Stimulated activated CD8-positive, alpha-beta memory T cell treated with anti-CD3 and anti-CD28 coated beads, Interleukin-7, amount 100 ng/mL, for 48 hours (primary cell): ENCODE results near the gene RAB11FIP4.

ENCODE experiments used
- DNase-seq, 2 donors: peaks; one replicate each; pipeline ENCODE4 v3.0.0-alpha.2; 2020; ENCODE audit warnings: low read depth in 1 of 2; ENCODE audit errors: extremely low read depth in 1 of 2

RAB11FIP4 gene

DNA sequence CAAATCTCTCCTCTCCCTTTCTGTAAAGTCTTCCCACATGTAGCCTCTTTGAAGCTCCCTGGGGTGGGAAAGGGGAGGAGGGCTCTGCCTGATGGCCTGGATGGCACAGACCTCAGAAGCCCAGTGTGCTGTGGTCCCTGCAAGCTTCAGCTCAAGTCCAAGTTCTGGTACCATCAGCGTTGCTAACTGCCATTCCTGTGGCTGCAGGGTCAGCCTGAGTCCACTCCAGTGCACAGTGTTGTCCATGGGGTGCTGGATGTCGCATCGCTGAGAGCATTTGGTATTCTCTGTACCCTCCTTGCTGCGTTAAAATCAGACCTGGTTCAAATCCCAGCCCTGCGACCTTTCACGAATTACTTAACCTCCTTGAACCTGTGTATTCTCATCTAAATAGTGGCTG is 105.1 kb downstream of the RAB11FIP4 start:
- no peak for DNase-seq

DNA sequence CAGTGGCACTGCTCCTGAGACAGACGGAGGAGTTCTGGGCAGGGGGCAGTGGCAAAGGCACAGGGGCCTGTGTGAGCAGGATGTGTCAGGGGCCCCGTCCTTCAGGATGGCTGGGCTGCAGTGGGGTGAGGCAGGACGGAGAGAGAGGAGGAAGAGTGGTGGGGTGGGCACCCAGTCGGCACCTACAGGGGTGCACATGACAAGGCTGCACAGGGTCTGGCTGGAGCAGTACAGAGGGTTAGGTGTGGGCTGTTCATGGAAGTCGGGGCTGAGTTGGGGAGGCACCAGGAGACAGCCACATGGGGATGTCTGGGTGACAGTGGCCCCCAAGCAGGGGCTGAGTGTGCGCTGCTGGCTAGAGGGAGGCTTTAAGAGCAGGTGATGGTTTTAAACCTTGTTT is 106.0 kb downstream of the RAB11FIP4 start:
- no peak for DNase-seq

DNA sequence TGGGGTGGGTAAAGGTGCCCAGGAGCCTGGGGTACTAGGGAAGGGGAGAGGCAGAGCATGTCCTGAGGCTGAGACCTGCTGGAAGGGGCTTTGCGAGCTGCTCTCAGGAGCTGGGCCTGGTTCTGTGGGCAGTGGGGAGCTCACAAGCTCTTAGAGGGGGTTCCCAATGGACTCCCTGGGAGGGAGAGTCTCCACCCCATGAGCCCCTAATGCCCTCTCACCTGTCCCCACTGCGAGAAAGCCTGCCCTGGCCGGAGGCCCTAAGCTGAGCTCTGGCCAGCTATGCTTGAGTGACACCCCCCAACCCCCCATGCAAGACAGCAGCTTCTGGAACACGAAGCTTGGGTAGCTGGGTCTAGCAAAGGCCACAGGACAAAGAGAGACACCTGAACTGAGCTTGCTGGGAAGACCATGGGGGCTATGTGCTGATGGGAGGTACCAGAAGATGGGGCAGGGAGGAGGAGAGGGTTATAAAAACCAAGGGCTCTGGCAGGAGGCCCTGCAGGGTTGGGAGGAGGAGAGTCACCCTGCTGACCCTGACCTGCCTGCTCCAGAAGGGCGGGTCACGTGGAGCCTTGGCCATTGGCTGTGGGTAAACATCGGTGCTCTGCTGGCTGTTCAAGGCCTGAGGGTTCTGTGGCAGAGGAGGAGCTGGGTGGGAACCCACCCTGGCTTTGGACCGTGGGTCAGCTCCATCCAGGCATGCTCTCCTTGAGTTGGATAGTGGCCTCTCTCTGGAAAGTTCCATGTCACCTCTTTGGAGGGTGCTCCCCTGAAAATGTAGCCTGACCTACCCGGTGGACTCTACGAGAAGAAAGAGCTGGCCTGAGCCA is 106.7 kb downstream of the RAB11FIP4 start:
- no peak for DNase-seq

DNA sequence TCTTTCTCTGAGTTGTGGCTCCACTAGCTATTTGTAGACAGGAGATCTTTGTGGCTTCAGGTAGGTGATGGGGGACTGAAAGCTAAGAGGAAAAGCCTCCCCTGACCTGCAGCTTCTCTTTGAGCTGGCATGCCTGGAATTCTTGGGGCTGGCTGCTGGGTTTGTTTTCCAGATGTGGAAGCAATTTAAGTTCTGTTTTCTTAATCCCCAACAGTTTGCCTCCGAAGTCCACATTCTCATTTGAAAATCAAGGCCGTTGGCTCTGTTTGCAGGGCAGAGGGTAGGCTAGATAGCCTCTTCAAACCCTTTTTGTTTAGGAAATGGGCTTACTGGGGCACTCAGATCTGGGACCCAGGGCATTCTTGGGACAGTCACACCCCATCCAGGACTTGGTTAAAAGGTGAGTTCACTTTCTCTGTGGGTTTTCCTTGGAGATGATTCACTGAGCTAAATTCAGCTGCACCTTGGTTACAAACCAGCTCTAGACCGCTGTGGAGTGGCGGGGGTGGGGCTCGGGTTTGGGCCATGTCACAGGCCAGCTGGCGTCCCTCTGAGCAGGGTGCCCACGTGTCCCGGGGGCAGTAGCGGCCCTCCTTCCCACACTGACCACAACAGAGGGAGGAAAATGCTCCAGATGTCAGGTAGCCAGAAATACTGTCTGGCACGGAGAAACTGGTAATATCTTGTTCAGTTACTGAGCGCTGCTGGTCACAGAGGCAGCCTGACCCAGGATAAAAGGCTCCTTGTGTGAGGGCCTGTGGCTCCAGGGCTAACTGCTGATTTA is 108.5 kb downstream of the RAB11FIP4 start:
- peak in 1 of 2 donors; percentile 60 for DNase-seq

DNA sequence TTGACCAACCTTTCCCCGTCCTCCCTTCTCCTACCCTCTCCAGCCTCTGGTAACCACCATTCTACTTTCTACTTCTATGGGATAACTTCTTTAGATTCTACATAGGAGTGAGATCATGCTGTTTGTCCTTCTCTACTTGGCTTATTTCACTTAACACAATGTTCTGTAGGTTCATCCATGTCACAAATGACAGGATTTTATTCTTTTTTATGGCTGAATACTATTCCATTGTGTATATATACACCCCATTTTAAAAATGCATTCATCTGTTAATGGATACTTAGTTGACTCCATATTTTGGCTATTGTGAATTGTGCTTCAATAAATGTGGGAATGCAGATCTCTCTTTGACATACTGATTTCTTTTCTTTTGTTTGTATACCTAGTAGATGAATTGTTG is 115.0 kb downstream of the RAB11FIP4 start:
- no peak for DNase-seq

DNA sequence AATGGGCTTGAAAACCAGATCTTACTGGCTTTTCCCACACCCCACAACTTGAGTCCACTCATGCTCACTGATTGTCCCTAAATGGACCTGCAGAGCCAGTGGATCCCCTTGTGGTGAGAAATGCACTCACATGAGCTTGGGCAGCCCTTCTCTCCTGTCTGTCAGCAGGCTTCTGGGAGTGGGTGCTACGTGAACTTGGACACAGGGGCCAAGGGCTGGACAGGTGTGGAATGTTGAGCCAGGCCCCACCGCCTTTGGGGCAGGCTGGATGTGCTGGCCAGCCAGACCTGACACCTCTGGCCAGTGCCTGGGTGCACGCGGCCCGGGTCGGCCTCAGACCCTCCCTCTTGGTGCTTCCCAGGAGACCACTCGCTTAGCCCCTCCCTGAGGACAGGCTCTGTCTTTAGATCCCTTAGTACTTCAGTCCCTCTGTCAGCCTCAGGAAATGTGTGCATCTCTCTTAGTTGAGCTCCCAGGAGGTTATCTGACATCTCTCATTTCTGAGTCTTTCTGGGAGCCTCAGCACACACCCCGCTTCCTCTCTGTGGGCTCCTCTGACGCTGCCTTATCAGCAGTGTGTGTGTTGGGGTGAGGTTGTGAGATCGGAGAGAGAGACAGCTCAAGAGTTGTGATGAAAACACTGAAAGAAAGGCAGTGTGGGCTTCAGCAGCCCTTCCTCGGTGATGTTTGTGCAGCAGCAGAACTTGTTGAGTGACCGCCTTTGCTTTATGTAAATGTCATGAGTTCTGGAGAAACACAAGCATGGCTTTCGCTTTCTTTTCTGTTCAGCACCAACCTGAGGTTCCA is 117.0 kb downstream of the RAB11FIP4 start:
- peak in 1 of 2 donors; percentile 69 for DNase-seq

DNA sequence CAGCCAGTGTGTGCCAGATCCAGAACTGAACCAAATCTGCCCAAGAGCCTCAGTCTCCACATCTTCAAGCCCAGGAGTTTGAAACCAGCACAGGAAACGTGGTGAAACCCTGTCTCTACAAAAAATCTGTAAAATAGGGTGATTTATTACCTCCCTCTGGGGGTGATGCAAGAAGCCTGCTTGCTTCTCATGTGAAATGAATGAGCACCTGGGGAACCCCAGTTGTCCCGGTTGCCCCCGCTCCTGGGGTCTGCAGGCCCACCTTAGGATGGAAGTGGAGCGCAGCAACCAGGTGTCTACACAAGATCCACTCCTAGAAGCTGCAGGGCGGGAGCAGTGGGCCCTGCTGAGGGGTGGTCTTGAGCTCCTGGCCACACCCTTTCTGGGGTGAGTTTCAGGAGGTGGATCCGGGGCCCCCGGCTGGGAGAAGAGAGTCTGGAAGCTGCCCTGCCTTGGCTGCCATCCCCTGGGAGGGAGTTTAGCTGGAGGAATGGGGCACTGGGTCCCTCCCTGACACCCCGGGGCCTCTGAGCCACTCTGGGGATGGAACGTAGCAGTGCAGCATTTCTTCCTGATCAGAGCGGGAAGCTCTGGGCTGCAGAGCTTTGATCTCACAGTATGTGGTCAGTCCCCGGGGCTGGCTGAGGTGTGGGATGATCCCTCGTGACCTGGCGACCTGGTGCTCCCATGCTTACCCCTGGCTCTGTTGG is 117.8 kb downstream of the RAB11FIP4 start:
- no peak for DNase-seq

DNA sequence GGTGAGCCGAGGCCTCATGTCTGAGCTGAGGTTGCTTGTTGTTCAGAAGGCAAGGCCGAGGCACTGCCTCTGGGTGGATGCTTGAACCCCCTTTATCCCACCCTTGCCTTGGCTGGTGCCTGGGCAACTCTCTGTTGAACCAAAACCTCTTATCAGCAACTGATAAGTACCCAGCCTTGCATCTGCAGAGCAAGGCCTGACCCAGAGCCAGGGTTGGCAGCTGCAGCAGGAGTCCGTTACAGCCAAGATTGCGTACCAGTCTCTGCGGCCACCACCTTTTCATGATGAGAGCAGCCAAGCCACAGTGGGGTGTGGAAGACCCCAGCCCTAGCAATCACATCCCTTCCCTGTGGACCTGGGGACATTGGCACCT is 118.3 kb downstream of the RAB11FIP4 start:
- DNase-seq = no peak

DNA sequence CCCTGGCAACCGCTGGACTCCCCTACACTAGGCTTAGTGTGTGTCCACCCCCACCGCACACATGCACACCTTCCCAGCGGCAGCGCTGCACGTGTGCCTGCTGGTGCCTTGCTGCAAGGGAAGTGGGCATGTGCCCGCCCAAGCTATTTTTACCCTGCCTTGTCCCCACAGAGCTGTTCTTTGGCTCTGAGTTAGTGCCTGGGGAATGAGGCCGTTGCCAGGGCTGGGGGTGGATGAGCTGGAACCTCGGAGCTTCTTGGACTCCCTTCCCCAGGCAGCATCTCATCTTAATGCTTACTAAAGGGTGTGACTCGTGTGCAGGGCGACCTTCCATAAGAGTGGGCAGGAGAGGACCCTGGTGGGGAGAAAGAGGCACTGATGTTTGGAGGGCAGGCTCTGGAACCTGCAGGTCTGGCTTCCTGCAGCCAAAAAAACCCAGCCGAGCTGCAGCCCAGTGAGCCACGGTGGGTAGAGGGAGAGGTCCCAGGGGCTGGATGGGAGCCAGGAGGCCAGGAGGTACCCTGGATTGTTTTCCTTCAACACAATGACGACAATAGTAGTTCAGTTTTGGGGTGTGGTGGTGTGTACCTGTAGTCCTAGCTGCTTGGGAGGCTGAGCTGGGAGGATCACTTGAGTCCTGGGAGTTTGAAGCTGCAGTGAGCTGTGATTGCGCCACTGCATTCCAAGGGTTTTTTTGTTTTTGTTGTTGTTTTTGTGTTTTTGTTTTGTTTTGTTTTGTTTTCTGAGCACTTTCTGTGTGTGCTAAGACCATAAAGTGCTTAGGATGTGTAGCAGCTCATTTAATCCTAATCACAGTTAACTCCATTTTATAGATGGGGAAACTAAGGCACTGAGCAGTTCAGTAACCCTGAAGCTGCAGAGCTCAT is 119.1 kb downstream of the RAB11FIP4 start:
- no peak for DNase-seq

DNA sequence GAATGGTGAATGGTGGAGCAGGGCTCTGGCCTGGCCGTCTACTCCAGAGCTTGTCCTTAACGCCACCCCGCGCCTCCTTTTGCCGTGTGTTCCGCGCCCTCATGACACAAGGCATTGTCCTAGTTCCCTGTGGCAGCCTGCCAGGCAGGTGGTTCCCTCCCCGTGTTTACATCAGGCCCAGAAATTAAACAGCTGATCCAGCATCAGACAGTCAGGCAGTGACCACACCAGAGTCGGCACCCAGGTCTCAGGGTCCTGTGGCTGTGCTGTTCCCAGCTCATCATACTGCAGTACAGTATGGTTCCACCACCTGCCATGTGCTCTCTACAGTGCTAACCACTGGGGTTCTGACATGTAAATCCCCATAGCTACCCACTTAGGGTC is 119.7 kb downstream of the RAB11FIP4 start:
- DNase-seq = no peak

DNA sequence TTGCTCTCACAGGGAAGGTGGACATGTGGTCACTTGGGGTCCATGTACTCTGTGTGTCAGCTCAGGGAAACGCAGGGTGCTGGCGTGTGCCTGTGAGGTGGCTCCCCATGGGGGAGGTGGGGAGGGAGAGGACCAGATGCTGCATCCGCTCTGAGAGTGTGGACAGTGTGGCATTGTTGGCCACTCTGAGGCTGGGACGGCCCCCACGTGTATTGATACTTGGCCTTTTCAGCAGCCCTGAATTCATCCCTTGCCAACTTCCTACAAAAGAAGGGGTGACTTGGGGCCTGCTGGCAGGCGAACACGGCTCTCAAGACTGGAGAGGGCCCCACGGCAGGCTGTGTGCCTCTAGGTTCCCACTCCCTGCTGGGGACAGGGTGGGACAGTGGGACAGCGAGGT is 120.1 kb downstream of the RAB11FIP4 start:
- DNase-seq = no peak

DNA sequence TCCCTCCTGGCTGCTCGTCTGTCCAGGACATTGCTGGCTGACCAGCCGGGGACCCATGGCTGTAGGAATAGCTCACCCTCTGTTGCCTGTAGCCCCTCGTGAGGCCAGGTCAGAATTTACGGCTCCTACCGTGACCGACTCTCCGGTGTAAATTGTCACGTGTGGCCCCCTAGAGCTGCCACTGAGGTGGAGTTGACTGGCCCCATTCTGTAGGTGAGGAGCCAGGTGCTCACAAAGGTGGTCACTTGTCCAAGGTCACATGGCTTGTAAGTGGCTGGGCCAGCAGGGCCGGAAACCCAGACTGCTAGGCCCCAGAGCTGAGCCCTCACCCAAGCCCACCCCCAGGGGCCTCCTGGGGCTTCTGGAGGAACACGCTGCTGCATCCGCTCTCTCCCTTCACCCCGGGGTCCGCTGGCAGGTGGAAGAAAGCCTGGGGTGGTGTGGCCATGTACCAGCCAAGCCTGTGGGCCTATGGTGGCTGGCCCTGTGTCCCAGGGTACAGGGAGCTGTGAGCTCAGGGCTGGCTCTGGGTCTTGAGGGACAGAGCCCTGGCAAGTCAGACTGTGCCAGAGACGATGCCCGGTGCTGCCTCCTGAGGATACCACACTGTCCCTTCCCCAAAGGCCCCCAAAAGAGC is 120.7 kb downstream of the RAB11FIP4 start:
- no peak for DNase-seq

DNA sequence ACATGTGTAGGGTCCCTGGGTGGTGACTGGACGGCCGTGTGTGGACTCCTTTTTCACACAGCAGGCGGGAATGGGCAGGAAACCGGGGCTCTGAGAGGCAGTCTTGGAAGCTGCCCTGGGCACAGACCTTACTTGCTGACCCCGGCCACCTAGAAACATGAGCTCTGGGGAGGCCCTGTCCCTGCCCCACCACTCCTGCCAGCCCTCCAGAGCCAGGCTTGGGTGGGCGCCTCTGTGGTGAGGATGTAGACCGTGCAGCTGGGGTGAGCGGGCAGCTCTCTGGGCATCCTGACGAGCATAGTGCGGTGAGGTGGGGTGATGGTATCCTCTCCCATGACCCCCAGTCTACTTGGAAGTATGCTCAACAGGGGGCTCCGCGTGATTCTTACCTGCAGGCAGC is 121.3 kb downstream of the RAB11FIP4 start:
- no peak for DNase-seq

DNA sequence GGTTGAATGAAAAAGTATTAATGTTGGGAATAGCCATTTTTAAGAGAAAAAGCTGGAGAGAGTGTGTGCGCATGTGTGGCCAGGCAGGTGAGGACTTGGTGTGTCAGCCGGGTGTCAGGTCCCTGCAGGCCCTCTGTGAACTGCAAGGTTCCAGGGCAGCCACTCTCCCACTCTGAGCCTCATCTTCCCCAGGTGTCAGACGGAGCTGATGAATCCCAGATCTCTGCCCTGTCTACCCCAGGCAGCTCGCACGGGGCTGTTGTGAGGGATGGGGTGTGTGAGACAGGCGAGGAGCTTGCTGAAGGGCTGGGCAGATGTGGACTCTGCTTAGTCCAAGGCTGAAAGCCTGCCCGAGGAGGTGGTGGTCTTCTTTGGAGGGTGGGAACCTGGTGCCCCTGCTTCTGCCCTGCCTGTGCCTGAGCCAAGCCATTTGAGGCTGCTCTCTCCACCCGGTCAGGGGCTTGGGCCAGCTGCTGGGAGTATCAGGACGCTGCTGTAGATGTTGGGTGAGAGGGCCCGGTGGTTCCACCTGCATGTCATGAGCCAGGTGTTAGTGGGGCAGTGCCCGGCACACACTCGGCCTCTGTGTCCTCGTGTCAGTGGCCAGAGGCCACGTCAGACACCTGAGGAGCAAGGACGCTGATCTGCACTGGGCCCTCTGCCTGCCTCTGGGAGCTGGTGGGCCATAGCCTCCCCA is 122.4 kb downstream of the RAB11FIP4 start:
- DNase-seq = no peak

DNA sequence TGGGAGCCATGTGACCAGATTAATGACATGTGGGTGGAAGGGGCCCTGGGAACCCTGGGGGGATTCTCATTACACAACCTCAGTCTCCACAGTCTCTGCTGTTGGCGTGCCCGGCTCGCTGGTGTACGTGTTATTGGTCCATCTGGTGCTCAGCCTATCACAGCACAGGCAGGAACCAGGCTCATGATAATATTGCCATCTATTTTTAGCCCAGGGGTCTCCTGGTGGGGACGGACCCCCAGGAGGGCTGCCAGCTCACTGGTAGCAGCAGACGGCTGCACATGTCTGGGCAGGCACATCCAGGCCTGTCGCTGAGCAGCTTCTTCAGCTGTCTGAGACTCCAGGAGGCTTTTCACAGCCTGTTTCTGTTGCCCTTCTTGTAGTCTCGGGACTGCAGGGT is 123.8 kb downstream of the RAB11FIP4 start:
- no peak for DNase-seq

DNA sequence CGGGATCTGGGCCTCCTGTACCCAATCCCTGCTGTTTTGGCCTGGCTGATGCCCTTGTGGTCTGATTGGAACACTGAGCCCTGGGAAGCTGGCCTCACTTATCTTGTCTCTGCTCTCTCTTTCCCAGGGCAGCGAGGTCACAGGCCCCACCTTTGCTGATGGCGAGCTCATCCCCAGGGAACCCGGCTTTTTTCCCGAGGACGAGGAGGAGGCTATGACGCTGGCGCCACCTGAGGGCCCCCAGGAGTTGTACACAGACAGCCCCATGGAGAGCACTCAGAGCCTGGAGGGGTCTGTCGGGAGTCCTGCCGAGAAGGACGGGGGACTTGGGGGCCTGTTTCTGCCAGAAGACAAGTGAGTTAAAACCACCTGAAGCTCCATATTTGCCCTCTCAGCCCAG is 126.0 kb downstream of the RAB11FIP4 start:
- DNase-seq = no peak

DNA sequence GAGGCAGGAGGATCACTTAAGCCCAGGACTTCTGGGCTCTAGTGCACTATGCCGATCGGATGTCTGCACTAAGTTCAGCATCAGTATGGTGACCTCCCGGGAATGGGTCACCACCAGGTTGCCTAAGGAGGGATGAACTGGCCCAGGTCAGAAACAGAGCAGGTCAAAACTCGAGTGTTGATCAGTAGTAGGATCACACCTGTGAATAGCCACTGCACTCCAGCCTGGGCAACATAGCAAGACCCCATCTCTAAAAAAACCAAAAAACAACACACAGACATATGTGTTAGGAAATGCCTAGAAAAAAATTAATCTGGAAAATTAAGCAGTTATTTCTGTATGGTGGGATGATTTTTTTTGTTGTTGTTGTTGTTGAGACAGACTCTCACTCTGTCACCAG is 127.0 kb downstream of the RAB11FIP4 start:
- no peak for DNase-seq

DNA sequence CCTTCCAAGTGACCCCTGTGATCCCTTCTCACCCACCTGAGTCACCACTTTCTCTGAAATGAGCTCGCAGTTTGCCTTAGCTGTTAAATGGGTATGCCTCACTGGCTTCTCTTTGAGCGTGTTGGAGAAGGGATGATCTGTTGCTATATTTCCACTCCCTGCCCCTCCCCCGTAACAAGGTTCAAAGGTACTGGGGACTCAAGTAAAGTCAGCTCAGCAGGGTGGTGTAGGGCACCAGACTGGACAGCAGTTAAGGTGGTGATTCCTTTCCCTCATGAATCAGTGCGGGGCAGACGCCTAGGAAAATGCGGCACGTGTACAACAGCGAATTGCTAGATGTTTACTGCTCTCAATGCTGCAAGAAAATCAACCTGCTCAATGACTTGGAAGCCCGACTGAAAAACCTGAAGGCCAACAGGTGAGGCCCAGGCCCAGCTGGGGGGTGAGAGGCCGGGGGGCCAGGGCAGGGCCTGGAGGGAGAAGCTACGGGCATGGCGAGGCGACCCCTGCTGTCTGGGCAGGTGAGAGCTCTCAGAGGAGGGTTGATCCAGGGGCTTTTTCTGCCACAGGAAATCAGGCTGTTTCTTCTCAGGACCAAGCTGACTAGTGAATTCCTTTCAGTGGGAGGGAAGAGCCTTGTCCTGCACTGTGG is 130.3 kb downstream of the RAB11FIP4 start:
- DNase-seq = no peak
